NCI-H1417 (cell line): ENCODE measurements around the gene FERD3L.
"Not testable (repeated sequence)": the region's sequence is repeated elsewhere in the genome, so short reads cannot be mapped to it uniquely, and the experiment has no call there.

Experiments
- DNase-seq, 3 experiments: peaks; one replicate each; lab custom pipeline; 2025; lab: John Stamatoyannopoulos, UW

FERD3L gene, protein sequence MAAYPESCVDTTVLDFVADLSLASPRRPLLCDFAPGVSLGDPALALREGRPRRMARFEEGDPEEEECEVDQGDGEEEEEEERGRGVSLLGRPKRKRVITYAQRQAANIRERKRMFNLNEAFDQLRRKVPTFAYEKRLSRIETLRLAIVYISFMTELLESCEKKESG

GRCh38 chr7:19144661-19145433 lies at the start of gene FERD3L:
TSS of gene FERD3L (minus strand) at chr7:19145421. CDS start at chr7:19145362, 59 bp downstream.
- no peak for DNase-seq

- not testable (repeated sequence) for DNase-seq
Measured at GRCh38 chr7:19194417-19194816, 49.2 kb upstream of the FERD3L start.

DNA sequence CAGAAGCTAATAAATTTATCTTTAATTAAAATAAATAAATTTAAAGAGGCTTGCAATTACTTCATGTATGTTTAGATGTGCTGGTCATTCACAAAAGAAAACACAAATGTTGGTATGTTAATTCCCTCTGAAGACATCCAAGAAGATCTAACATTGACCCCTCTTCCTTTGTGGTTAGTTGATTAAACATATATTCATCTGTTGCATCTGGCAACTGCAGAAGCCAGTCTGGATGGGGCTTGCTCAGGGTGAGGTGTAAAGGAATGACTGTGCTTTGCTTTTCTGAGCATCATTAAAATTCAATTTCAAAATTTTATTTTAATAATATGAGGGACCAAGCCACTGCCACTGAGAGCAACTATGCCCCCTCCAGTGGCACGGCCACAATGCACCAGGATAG lies 36.4 kb upstream of the FERD3L start:
- no peak for DNase-seq

GRCh38 chr7:19178595-19178994 lies 33.4 kb upstream of the FERD3L start:
- no peak for DNase-seq

GRCh38 chr7:19177269-19177668 lies 32.0 kb upstream of the FERD3L start:
- no peak for DNase-seq

DNA sequence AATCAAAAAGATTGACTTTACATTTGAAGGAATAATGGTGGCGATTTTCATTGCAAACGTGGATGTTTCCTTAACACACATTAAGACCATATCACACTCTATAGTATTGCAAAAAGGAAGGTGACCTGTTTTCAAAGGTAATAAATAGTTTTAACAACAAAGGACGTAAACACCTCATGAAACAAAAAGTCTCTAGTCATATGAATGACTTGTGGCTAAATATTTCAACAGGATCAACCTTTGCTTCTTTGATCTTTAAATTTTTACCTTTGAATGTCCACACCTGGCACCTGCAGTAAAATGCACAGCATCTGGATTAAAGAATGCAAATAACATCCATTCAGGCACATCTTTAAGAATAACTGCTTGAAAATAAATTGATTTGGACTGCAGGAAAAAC lies 30.0 kb upstream of the FERD3L start:
- DNase-seq, result no peak

DNA sequence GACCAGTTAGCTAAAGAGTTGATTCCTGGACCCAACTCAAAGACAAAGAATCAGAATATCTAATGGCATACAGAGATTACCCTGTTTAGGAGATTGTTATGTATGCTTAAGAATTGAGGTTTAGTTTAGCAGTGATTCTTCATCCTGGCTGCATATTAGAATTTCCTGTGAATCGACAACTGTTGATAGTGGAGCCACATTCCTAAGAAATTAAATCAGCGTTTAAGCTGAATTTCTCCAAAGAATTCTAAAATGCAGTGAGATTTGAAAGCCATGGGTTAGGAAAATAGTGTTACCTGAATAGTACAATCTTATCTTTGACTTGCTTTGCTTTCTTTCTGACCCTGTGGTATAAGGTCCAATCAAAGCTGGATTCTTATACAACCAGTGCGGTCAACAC lies 16.4 kb upstream of the FERD3L start:
- DNase-seq, result no peak

GRCh38 chr7:19146699-19147098 lies 1.5 kb upstream of the FERD3L start:
- DNase-seq, result no peak

DNA sequence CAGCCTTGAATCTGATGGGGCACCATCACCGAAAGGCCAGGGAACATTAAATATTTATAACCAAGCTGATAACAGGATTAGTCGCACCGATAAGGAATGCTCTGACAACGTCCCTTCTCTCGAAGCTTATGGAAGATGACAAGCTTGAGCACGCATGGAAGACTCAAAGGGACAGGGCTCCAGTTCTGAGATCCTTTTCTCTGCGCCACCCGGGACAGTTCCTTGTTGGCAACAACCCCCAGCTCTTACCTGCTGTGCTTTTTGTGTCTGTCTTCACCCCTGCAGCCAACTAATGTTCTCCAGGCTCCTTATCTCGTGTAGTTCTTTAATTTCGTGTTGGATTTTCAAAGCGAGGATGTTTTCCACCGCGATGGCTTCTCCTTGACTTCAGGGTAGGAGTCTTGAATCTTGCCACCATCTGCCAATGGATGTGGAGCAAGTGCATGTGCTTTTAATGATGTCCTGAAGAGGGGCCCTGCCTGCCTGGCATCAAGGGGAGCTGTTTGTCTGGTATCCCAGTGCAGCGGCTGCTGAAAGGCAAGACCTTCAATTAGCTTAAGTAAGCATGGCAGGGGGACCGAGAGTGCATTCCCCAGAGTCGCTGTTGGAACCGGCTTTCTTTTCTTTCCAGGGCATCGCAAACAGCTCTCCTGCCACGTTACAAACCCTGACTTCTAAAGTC lies 354 bp upstream of the FERD3L start:
- DNase-seq, result peak; percentile 18 to 72 (median 22)

DNA sequence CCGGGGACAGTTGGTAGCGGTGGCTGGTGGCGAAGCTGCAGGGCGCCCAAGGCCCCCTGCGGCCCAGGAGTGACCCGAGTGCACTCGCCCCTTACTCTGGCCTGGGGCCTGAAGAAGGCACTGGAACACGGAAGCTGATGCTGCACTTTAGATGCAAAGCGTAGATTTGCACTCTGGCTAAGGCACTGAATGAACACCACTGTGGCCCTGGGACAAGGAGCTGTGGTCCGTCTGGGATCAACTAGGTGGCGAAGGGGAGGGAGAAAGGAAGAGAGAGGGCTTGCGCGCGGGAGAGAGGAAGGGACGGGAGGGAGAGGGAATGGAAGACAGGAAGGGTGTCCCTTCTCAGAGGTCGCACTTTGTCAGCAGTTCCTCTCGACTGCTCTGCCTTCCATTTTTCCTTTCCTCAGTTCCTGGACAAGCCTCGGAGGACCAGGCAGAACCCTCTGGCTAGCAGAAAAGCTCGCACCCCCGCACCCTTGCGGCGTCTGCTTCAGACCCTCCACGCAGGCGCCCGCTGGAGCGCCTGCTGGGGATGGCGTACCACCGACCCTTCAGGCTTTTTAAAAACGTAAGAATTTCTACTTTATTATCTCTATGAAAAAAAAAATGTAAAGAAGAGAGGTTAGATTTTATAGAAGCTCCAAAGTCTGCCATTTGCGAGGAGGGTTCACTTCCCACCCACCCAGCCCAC lies 1.2 kb downstream of the FERD3L start:
- no peak for DNase-seq

- DNase-seq, result no peak
Measured at GRCh38 chr7:19139706-19140327, 5.4 kb downstream of the FERD3L start.

DNA sequence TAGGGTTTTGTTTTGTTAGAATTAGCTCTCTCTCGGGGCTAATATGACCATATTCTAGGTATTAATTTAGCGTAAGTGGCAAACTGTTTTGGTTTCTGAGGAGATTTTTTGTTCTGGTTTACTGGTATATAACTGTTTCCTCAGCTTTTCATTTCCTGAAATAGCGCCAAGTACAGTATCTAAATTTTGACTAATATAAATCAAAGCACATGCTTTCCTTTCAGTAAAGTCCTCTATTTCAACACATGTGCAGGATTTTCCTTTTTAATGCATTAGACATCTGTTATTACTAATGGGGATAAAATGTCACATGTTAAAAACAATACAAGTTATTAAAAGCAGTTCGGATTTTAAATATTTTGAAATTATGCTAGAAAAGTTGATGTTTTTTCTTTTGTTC lies 11.3 kb downstream of the FERD3L start:
- DNase-seq, result peak in 1 of 3 experiments; percentile 47

DNA sequence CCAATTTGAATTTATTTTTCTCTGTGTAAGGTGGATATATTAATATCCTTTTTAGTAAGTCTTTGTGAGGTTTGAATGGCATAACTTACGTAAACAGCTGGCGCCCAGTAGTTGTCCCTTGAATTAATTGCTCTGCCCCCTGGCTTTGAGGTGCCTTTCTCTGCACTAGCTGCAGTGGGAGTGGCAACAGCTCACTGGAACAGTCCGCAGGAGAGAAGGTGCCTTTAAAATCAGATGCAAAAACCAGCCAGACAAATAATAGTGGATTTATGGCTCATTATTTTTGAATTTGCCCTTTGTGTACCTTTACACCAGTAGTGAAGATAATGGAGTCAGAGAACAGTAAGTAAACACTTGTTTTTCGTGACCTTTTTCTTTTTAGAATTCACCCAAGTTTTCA lies 11.8 kb downstream of the FERD3L start:
- DNase-seq, result peak in 2 of 3 experiments; percentile 5 to 47

DNA sequence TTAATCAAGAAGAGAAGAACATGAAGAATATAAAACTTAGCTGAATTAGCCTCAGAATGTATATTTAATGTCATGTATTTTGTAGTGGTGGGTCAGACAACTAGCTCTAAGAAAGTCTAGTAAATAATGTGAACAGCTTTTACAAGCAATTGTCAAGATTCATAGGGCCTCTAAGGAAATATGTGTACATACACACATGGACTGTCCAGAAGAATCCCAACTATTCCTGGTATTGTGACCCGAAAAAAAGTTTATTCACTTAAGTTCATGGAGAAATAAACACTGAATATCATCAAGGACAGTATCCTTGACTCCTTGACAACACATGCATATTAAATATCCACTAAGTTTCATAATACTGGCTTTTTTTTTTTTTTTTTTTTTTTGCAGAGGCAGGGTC lies 16.4 kb downstream of the FERD3L start:
- no peak for DNase-seq

- DNase-seq, result peak; percentile 12 to 82 (median 38)
Measured at GRCh38 chr7:19121977-19122588, 23.1 kb downstream of the FERD3L start.

DNA sequence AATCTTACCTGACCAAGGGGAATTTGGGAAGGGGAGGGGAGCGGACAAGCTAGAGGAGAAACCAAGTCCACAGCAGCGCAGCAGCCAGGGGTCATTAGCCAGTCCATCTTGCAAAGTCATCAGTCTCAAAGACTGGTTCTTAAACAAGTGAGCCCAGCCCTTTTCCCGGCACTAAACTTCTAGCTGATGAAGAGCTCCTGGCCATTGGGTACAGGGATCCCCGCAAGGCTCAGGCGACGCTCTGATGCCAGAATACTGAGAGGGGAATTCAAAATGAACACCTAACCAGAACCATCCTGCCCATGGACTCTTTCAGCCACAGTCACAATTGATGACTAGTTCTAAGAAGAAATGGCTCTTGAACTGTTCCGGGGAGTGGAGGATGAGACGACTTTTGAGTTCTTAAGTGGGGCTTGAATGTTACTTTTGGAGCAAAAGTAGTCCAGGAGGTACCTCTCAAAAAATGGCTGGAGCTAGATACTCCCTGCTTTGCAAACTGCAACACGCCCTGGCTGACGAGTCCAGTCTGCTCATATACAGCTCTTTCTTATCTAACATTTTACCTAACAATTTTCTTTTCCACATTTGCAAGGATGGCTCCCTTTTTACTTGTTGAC lies 25.2 kb downstream of the FERD3L start:
- no peak for DNase-seq

DNA sequence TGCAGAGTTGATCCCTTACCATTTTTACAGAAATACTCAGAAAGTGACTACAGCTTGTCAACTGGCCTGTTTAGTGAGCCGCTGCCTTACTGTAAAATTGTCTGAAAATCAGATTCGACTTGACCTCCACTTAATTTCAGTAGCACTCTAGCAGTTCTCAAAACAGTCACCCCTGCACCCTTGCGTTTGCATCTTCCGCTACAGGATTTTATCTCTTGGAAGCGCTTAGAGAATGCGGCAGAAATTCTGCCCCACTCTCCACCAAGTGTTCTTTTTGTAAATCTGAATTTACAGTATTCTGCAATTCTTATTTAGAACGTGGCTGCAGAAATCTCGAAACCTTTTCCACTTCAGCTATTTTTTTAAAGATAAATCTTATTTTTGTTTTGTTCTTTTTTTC lies 25.8 kb downstream of the FERD3L start:
- no peak for DNase-seq

GRCh38 chr7:19118636-19119371 lies 26.4 kb downstream of the FERD3L start:
- DNase-seq, result peak in 1 of 3 experiments; percentile 5

DNA sequence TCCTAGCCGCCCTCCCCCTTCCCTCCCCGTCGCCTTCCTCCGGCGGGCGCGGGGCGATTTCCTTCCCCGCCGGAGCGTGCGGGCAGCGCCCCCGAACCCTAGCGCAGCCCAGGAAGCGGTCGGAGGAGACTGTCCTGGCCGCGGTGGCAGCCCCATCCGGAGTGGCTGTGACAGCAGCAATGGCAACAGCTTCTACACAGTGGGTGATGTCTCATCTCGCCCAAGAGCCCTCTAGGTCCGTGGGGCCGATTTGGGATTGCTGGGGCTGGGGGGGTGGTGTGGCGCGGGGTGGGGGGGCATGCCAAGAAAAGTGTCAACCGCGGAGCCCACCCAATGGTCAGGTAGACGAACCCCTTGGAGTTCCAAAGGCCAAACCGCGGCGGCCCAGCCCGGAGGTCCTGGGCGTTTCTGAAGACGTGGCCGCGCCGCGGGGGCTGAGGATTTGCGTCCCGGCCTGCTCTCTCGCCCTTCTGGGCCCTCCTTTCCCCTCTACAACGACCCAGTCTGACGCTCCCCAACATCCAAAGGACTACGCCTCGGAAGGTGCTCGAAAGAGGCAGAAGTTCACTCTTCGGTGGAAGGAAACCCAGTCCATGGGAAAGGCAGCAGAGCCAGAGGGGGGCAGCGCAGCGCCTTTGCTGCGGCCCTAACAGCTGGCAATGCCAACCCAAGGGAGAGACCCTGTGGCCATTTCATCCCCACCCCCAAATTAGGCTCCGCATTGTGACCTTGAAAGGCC lies 27.2 kb downstream of the FERD3L start:
- DNase-seq, result peak; percentile 10 to 24 (median 11)
